ENCODE data around the gene OR2A42.
A peak's percentile ranks its signal among the peaks of the same experiment; 100 is the strongest.
"Not testable (repeated sequence)": the region's sequence is repeated elsewhere in the genome, so short reads cannot be mapped to it uniquely, and the experiment has no call there.

The OR2A42 gene

DNA sequence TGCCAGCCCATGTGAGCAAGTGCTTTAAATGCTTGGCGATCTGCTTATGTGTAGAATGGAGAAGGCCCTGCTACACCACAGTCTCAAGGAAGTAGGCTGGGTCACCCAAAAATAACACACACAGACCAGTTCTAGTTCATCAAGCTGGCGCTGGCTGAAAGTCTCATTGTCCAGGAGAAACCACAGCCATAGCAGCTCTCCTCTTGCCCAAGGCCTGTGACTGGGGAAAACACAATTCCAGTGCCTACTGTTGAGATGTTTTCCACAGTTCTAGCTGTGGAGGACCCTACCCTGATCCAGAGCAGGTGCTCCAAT is 60.3 kb downstream of the OR2A42 start:
- in situ Hi-C loops (cut with HindIII; ENCODE audit: low pct_unique_long_range_greater_than_20kb, low sequenced_read_pairs); DNase-seq (ENCODE audit: low read depth in 1 of 2, low spot score in 1 of 2): not testable (repeated sequence)

GRCh38 chr7:144178380-144179164 is 60.8 kb downstream of the OR2A42 start:
- peak in 1 of 2 experiments; percentile 34 for DNase-seq (ENCODE audit: low read depth in 1 of 2, low spot score in 1 of 2)
- in situ Hi-C loops (cut with HindIII; ENCODE audit: low pct_unique_long_range_greater_than_20kb, low sequenced_read_pairs), result not testable (repeated sequence)
